HCT116 (cell line): ENCODE data around the gene TCF21. TPM values are rescaled to one million over a fixed set of nuclear protein-coding genes. Genes with fewer than 3 reads are reported as not detected.

Experiments used
- ATAC-seq: fragments of 200-7000 bp; cut with Tn5 transposase; 2 replicates; pipeline ENCODE4 v1.9.1; 2020; ENCODE audit warnings: mild to moderate bottlenecking, moderate library complexity
- Bru-seq: library from RNA; stranded (reverse); fragments of 400-500 nt; gene quantifications from one replicate; lab custom pipeline; 2021; lab: Mats Ljungman, UMichigan
- BruChase-seq, 2 experiments: library from RNA; stranded (reverse); fragments of 400-500 nt; gene quantifications; one replicate each; lab custom pipeline; 2021; lab: Mats Ljungman, UMichigan
- BruUV-seq: library from RNA; stranded (reverse); fragments of 400-500 nt; replicated peaks from 2 replicates; lab custom pipeline; 2021; lab: Mats Ljungman, UMichigan
- CTCF ChIA-PET: fragments of 300-600 bp; sonication (Branson Sonifier 250); formaldehyde crosslinking; loops from one replicate; lab custom pipeline; 2021; ENCODE audit warnings: antibody characterized with exemption; lab: Charles Lee
- POLR2A ChIA-PET: fragments of 300-600, 350-600 bp; sonication (Branson Sonifier 250); formaldehyde crosslinking; loops from one replicate; lab custom pipeline; 2021; ENCODE audit warnings: antibody characterized with exemption; lab: Charles Lee
- RAD21 ChIA-PET, 2 experiments: fragments of 300-600 bp; sonication (Branson Sonifier 250); formaldehyde crosslinking; loops; one replicate each; lab custom pipeline; 2023; ENCODE audit warnings: low total read pairs in 2 of 2; ENCODE audit not compliant: uncharacterized antibody in 2 of 2, unreplicated experiment in 2 of 2, low non-redundant PET in 1 of 2; lab: Charles Lee
- DNase-seq: peaks from one replicate; pipeline ENCODE4 v3.0.0-alpha.2; 2010; ENCODE audit warnings: low read depth, low spot score
- H2AFZ ChIP-seq: fragments of 200-600 bp; shearing (Covaris generic), sonication (generic); 2 replicates; pipeline ENCODE4 v1.6.1; 2017; ENCODE audit warnings: low read depth, mixed run types, mixed read lengths, antibody characterized with exemption, low read length; ENCODE audit not compliant: poor library complexity, severe bottlenecking
- H3K27ac ChIP-seq: 2 replicates; pipeline ENCODE4 v1.5.1; 2012; ENCODE audit warnings: low read depth, low read length
- H3K27me3 ChIP-seq: fragments of 200-600 bp; sonication (generic); 2 replicates; pipeline ENCODE4 v1.6.1; 2016; ENCODE audit warnings: mixed run types, low read length, mixed read lengths; ENCODE audit not compliant: insufficient read depth
- H3K36me3 ChIP-seq, 2 experiments: fragments of 200-500 bp in 1 of 2; fragments of 200-600 bp in 1 of 2; sonication (Bioruptor generic) in 1 of 2; sonication (generic) in 1 of 2; 2 replicates each; pipeline versions ENCODE4 v1.5.1 to v1.6.1; 2014 to 2016; ENCODE audit warnings: low read length in 2 of 2, inconsistent platforms in 1 of 2, mixed read lengths in 1 of 2, mixed run types in 1 of 2; ENCODE audit not compliant: insufficient read depth in 2 of 2, control insufficient read depth in 1 of 2
- H3K4me1 ChIP-seq, 2 experiments: fragments of 200-600 bp in 1 of 2; sonication (generic) in 1 of 2; 2 replicates each; pipeline versions ENCODE4 v1.5.1 to v1.6.1; 2012 to 2017; ENCODE audit warnings: low read length in 2 of 2, inconsistent platforms in 1 of 2, mild to moderate bottlenecking in 1 of 2, mixed read lengths in 1 of 2, mixed run types in 1 of 2, moderate library complexity in 1 of 2; ENCODE audit not compliant: insufficient read depth in 2 of 2, control insufficient read depth in 1 of 2
- H3K4me2 ChIP-seq: fragments of 200-600 bp; sonication (generic); 2 replicates; pipeline ENCODE4 v1.6.1; 2017; ENCODE audit warnings: mixed run types, low read length, mixed read lengths
- H3K4me3 ChIP-seq, 2 experiments: fragments of 200-600 bp in 1 of 2; sonication (generic) in 1 of 2; replicated peaks in 1 of 2; 2 replicates each; pipeline ENCODE4 v1.5.1; 2011 to 2016; ENCODE audit warnings: low read length in 2 of 2, control low read depth in 1 of 2, low read depth in 1 of 2, mild to moderate bottlenecking in 1 of 2, mixed read lengths in 1 of 2, mixed run types in 1 of 2
- H3K79me2 ChIP-seq: fragments of 200-600 bp; sonication (generic); 2 replicates; pipeline ENCODE4 v1.6.1; 2017; ENCODE audit warnings: mild to moderate bottlenecking, mixed run types, low read length, moderate library complexity, mixed read lengths; ENCODE audit not compliant: insufficient read depth
- H3K9ac ChIP-seq: fragments of 200-600 bp; sonication (generic); 2 replicates; pipeline ENCODE4 v1.6.1; 2016; ENCODE audit warnings: low read length, mixed read lengths
- H3K9me2 ChIP-seq: fragments of 200-600 bp; sonication (generic), shearing (Covaris generic); 2 replicates; pipeline ENCODE4 v1.6.1; 2017; ENCODE audit warnings: mixed run types, mild to moderate bottlenecking, moderate library complexity; ENCODE audit not compliant: insufficient read depth
- H3K9me3 ChIP-seq, 2 experiments: fragments of 200-500 bp in 1 of 2; fragments of 200-600 bp in 1 of 2; sonication (Bioruptor generic) in 1 of 2; sonication (generic) in 1 of 2; 2 replicates each; pipeline ENCODE4 v1.6.1; 2014 to 2017; ENCODE audit warnings: low read length in 2 of 2, mixed read lengths in 2 of 2, inconsistent platforms in 1 of 2, low read depth in 1 of 2, mild to moderate bottlenecking in 1 of 2, mixed run types in 1 of 2, moderate library complexity in 1 of 2; ENCODE audit not compliant: control insufficient read depth in 1 of 2, insufficient read depth in 1 of 2
- H4K20me1 ChIP-seq: fragments of 200-600 bp; sonication (generic), shearing (Covaris generic); 2 replicates; pipeline ENCODE4 v1.6.1; 2017; ENCODE audit warnings: mixed run types, mild to moderate bottlenecking, moderate library complexity; ENCODE audit not compliant: insufficient read depth
- CBX3 ChIP-seq: IDR thresholded peaks from 2 replicates; pipeline ENCODE4 v1.6.1; 2012; ENCODE audit warnings: low read depth
- CEBPB ChIP-seq: IDR thresholded peaks from 2 replicates; pipeline ENCODE4 v1.6.1; 2012; ENCODE audit warnings: low read depth
- ELF1 ChIP-seq: IDR thresholded peaks from 2 replicates; pipeline ENCODE4 v1.6.1; 2012; ENCODE audit warnings: low read depth, borderline replicate concordance
- EZH2 ChIP-seq: fragments of 200-600 bp; sonication (generic); IDR thresholded peaks from 2 replicates; pipeline ENCODE4 v1.6.1; 2017; ENCODE audit warnings: antibody characterized with exemption, mixed run types
- EZH2phosphoT487 ChIP-seq: fragments of 200-600 bp; IDR thresholded peaks from 2 replicates; pipeline ENCODE4 v1.6.1; 2018; ENCODE audit warnings: antibody characterized with exemption, borderline replicate concordance
- POLR2A ChIP-seq: IDR thresholded peaks from 2 replicates; pipeline ENCODE4 v1.7.0; 2011; ENCODE audit warnings: borderline replicate concordance; ENCODE audit not compliant: insufficient read depth, insufficient read length; ENCODE audit errors: extremely low read depth
- SRF ChIP-seq: IDR thresholded peaks from 2 replicates; pipeline ENCODE4 v1.6.1; 2012; ENCODE audit warnings: low read depth
- TCF7L2 ChIP-seq: IDR thresholded peaks from 2 replicates; pipeline ENCODE4 v1.7.0; 2011; ENCODE audit warnings: borderline replicate concordance, inconsistent platforms; ENCODE audit not compliant: insufficient read depth, insufficient read length; ENCODE audit errors: extremely low read depth
- YY1 ChIP-seq: IDR thresholded peaks from 2 replicates; pipeline ENCODE4 v1.6.1; 2011; ENCODE audit warnings: low read length, low read depth, moderate library complexity, mild to moderate bottlenecking; ENCODE audit not compliant: insufficient replicate concordance; ENCODE audit errors: extremely low read depth
- ZBTB33 ChIP-seq: IDR thresholded peaks from 2 replicates; pipeline ENCODE4 v1.6.1; 2011; ENCODE audit warnings: mild to moderate bottlenecking, low read length, moderate library complexity; ENCODE audit not compliant: insufficient replicate concordance; ENCODE audit errors: extremely low read depth
- intact Hi-C: fragments of 100-400 bp; cut with micrococcal nuclease; formaldehyde crosslinking; loops from 2 replicates; pipeline ENCODE4 v1.10.0; 2022
- long read RNA-seq: library from polyadenylated mRNA; unstranded; transcript quantifications from one replicate; pipeline ENCODE4 v2.0.0, GENCODE V29; 2021; ENCODE audit not compliant: unreplicated experiment
- polyA plus RNA-seq: library from polyadenylated mRNA; unstranded; fragments of >200 nt; gene quantifications from 2 replicates; pipeline ENCODE4 v1.2.1, GENCODE V29; 2012; ENCODE audit warnings: missing spikeins
- total RNA-seq: library from RNA; stranded (reverse); gene quantifications from one replicate; pipeline ENCODE4 v1.2.1, GENCODE V29; 2021; ENCODE audit not compliant: unreplicated experiment
- TF ChIP-seq, protein P1 (sequence below): IDR thresholded peaks from 2 replicates; pipeline ENCODE4 v1.6.1; 2012; ENCODE audit warnings: low read depth

The TCF21 gene
- total RNA-seq (0.20 TPM), Bru-seq, nascent RNA (percentile 32 among the genes with signal in this experiment), BruChase-seq, experiment 1, labeled RNA remaining after a 6-hour chase (percentile 14 among the genes with signal in this experiment), BruChase-seq, experiment 2, labeled RNA remaining after a 2-hour chase (percentile 29 among the genes with signal in this experiment)
- polyA plus RNA-seq = 0.01 and 0.04 TPM in 2 replicates
- long read RNA-seq, full-length matches to known transcripts = 4 of 4 reads
- long read RNA-seq, partial matches to known transcripts = 0 of 4 reads
- long read RNA-seq, other reads (novel, unspliced or antisense) = 0 of 4 reads

DNA sequence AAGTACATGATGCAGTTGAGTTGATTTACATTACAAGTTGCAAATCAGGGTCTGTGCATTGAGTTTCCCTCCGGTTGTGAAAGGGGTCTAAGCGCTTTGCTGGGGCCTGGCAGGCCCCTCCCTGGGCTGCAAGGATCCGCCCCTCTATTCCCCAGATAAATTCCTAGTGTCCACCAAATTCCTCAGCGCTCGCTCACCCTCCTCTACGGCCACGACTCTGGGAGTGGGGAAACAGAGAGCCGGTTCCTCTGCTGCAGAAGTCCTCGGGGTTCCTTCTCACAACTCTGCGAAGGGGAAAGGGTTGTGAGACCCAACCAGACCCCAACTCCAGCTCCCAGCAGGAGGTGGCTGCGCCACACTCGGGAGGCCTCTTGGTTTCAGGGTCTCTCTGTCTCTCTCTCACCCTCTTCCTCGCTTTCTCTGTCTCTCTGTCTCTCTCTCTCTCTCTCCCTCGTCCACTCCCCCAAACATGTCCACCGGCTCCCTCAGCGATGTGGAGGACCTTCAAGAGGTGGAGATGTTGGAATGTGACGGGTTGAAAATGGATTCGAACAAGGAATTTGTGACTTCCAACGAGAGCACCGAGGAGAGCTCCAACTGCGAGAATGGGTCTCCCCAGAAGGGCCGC lies at the start of gene TCF21:
Gene TCF21, plus strand, starts transcription at position 185 of the 628 bp plus-strand sequence. Its CDS starts 285 bp downstream, at position 470.
- no peaks in the 10 kb centered on the region for H3K9me2 ChIP-seq
- H4K20me1 ChIP-seq = no peaks in the 10 kb centered on the region
- ATAC-seq (peak; percentile 47; the same call in 1 of the 2 replicates), DNase-seq (no peak)
- ChIA-PET POLR2A (no interaction called here), CTCF (no interaction called here), RAD21 (no interaction called here)
- peaks cover 4 to 22% of the 10 kb centered on the region in 2 experiments; a peak in 3 of 4 replicates for H3K4me1 ChIP-seq
- no TSS peak for BruUV-seq
- H3K9me3 ChIP-seq = no peaks in the 10 kb centered on the region
- peak within 1 kb of the TSS; percentile 11; the same call in 1 of the 2 replicates for H3K27ac ChIP-seq
- intact Hi-C loops = no loop called here
- no peak within 1 kb of the TSS for H2AFZ ChIP-seq
- no peak for TF ChIP-seq CEBPB
- no peak for TF ChIP-seq EZH2
- TF ChIP-seq ELF1 = no peak
- TF ChIP-seq TCF7L2 = no peak
- TF ChIP-seq, protein P1, sequence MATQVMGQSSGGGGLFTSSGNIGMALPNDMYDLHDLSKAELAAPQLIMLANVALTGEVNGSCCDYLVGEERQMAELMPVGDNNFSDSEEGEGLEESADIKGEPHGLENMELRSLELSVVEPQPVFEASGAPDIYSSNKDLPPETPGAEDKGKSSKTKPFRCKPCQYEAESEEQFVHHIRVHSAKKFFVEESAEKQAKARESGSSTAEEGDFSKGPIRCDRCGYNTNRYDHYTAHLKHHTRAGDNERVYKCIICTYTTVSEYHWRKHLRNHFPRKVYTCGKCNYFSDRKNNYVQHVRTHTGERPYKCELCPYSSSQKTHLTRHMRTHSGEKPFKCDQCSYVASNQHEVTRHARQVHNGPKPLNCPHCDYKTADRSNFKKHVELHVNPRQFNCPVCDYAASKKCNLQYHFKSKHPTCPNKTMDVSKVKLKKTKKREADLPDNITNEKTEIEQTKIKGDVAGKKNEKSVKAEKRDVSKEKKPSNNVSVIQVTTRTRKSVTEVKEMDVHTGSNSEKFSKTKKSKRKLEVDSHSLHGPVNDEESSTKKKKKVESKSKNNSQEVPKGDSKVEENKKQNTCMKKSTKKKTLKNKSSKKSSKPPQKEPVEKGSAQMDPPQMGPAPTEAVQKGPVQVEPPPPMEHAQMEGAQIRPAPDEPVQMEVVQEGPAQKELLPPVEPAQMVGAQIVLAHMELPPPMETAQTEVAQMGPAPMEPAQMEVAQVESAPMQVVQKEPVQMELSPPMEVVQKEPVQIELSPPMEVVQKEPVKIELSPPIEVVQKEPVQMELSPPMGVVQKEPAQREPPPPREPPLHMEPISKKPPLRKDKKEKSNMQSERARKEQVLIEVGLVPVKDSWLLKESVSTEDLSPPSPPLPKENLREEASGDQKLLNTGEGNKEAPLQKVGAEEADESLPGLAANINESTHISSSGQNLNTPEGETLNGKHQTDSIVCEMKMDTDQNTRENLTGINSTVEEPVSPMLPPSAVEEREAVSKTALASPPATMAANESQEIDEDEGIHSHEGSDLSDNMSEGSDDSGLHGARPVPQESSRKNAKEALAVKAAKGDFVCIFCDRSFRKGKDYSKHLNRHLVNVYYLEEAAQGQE = no peak
- TF ChIP-seq YY1 = no peak
- no peak for TF ChIP-seq ZBTB33
- TF ChIP-seq POLR2A = no peak
- no peak for TF ChIP-seq CBX3
- no peak for TF ChIP-seq SRF
- TF ChIP-seq EZH2phosphoT487 = no peak
- peaks cover under 1% of the 10 kb centered on the region; the same call in 1 of the 2 replicates for H3K27me3 ChIP-seq
- H3K36me3 ChIP-seq = no peaks in the 10 kb centered on the region
- H3K79me2 ChIP-seq = no peaks in the 10 kb centered on the region
- peak within 1 kb of the TSS; percentile 32 for H3K4me2 ChIP-seq
- H3K9ac ChIP-seq = no peak within 1 kb of the TSS
- no peak within 1 kb of the TSS for H3K4me3 ChIP-seq
